Activated T-helper 2 cell treated with anti-CD3 and anti-CD28 coated beads, Interferon-gamma antibody, Interleukin-2, Interleukin-4, amounts not matched to agents 10 μg/mL and 5 μg/mL and 100 μg/mL, durations not matched to agents 14 hours and 24 hours and 36 hours (primary cell): ENCODE measurements around the gene DDAH2. TPM values are rescaled to one million over a fixed set of nuclear protein-coding genes. Genes with fewer than 3 reads are reported as not detected.
A peak's percentile ranks its signal among the peaks of the same experiment; 100 is the strongest.

Source experiments
- DNase-seq: peaks from one replicate; pipeline ENCODE4 v3.0.0; 2021; ENCODE audit warnings: low spot score
- H3K27ac Mint-ChIP-seq: one replicate; pipeline ENCODE4 v1.8.0; 2021; ENCODE audit warnings: mixed read lengths
- H3K27me3 Mint-ChIP-seq: one replicate; pipeline ENCODE4 v1.8.0; 2021; ENCODE audit warnings: low read depth, mixed read lengths
- H3K36me3 Mint-ChIP-seq: one replicate; pipeline ENCODE4 v1.8.0; 2021; ENCODE audit warnings: low read depth, mixed read lengths
- H3K4me1 Mint-ChIP-seq: one replicate; pipeline ENCODE4 v1.8.0; 2021; ENCODE audit warnings: low read depth, mixed read lengths
- H3K4me3 Mint-ChIP-seq: one replicate; pipeline ENCODE4 v1.8.0; 2021; ENCODE audit warnings: low read depth, mild to moderate bottlenecking, moderate library complexity, mixed read lengths
- H3K9me3 Mint-ChIP-seq: one replicate; pipeline ENCODE4 v1.8.0; 2021; ENCODE audit warnings: mixed read lengths
- intact Hi-C: fragments of 100-400 bp; cut with micrococcal nuclease; formaldehyde crosslinking; loops from one replicate; pipeline ENCODE4 v1.15.1; 2023
- total RNA-seq: library from RNA; stranded (reverse); gene quantifications from 2 replicates; pipeline ENCODE4 v1.2.3, GENCODE V29; 2022

Gene DDAH2
- total RNA-seq, 1 donor from 2014 or later = 7.7 TPM

- H3K27me3 Mint-ChIP-seq = no peaks in the 10 kb centered on the region
- H3K9me3 Mint-ChIP-seq = no peaks in the 10 kb centered on the region
- peaks cover 18% of the 10 kb centered on the region for H3K36me3 Mint-ChIP-seq
- intact Hi-C loops = loop anchor here (2.0 kb wide), 1 partner anchor 37 kb away; the partner anchor contains the start of gene GPANK1
- H3K27ac Mint-ChIP-seq = peak overlapping the region; percentile 98
- H3K4me1 Mint-ChIP-seq = peaks cover 28% of the 10 kb centered on the region
- no peak for DNase-seq
- H3K4me3 Mint-ChIP-seq = peak overlapping the region; percentile 99
Measured at GRCh38 chr6:31701666-31702404, 27.3 kb downstream of the DDAH2 start.

- DNase-seq = no peak
- no peak overlapping the region for H3K27ac Mint-ChIP-seq
- H3K36me3 Mint-ChIP-seq = peaks cover 24% of the 10 kb centered on the region
- no peaks in the 10 kb centered on the region for H3K27me3 Mint-ChIP-seq
- no peaks in the 10 kb centered on the region for H3K9me3 Mint-ChIP-seq
- peak overlapping the region; percentile 99 for H3K4me3 Mint-ChIP-seq
- H3K4me1 Mint-ChIP-seq = peaks cover 28% of the 10 kb centered on the region
- intact Hi-C loops = no loop called here
Measured at GRCh38 chr6:31700740-31701401, 28.2 kb downstream of the DDAH2 start.

GRCh38 chr6:31697555-31697954, 31.5 kb downstream of the DDAH2 start:
- DNase-seq = no peak
- Mint-ChIP-seq H3K4me3 (no peak overlapping the region), H3K27me3 (no peaks in the 10 kb centered on the region), H3K36me3 (peaks cover 42% of the 10 kb centered on the region), H3K9me3 (no peaks in the 10 kb centered on the region), H3K4me1 (peaks cover 24% of the 10 kb centered on the region), H3K27ac (peak overlapping the region; percentile 79)
- intact Hi-C loops = no loop called here

GRCh38 chr6:31693535-31693934, 35.6 kb downstream of the DDAH2 start:
- H3K4me3 Mint-ChIP-seq = no peak overlapping the region
- no peaks in the 10 kb centered on the region for H3K9me3 Mint-ChIP-seq
- H3K27ac Mint-ChIP-seq = no peak overlapping the region
- no peaks in the 10 kb centered on the region for H3K27me3 Mint-ChIP-seq
- intact Hi-C loops = no loop called here
- no peak for DNase-seq
- peaks cover 54% of the 10 kb centered on the region for H3K36me3 Mint-ChIP-seq
- H3K4me1 Mint-ChIP-seq = peaks cover 19% of the 10 kb centered on the region

- no peak overlapping the region for H3K27ac Mint-ChIP-seq
- no peak for DNase-seq
- H3K4me3 Mint-ChIP-seq = no peak overlapping the region
- no peaks in the 10 kb centered on the region for H3K9me3 Mint-ChIP-seq
- peaks cover 16% of the 10 kb centered on the region for H3K4me1 Mint-ChIP-seq
- no peaks in the 10 kb centered on the region for H3K27me3 Mint-ChIP-seq
- peaks cover 55% of the 10 kb centered on the region for H3K36me3 Mint-ChIP-seq
- intact Hi-C loops = no loop called here
Measured at GRCh38 chr6:31692886-31693285, 36.2 kb downstream of the DDAH2 start.

GRCh38 chr6:31692353-31692752, 36.7 kb downstream of the DDAH2 start:
- DNase-seq = no peak
- Mint-ChIP-seq H3K9me3 (no peaks in the 10 kb centered on the region), H3K4me1 (peaks cover 11% of the 10 kb centered on the region), H3K27ac (peak overlapping the region; percentile 18), H3K36me3 (peaks cover 55% of the 10 kb centered on the region), H3K4me3 (no peak overlapping the region), H3K27me3 (no peaks in the 10 kb centered on the region)
- intact Hi-C loops = no loop called here

GRCh38 chr6:31691564-31692108, 37.5 kb downstream of the DDAH2 start:
- no peak overlapping the region for H3K4me3 Mint-ChIP-seq
- DNase-seq = no peak
- no peaks in the 10 kb centered on the region for H3K9me3 Mint-ChIP-seq
- H3K27me3 Mint-ChIP-seq = no peaks in the 10 kb centered on the region
- peaks cover 10% of the 10 kb centered on the region for H3K4me1 Mint-ChIP-seq
- H3K36me3 Mint-ChIP-seq = peaks cover 52% of the 10 kb centered on the region
- no peak overlapping the region for H3K27ac Mint-ChIP-seq
- intact Hi-C loops = no loop called here

- Mint-ChIP-seq H3K9me3 (no peaks in the 10 kb centered on the region), H3K4me1 (peaks cover 10% of the 10 kb centered on the region), H3K27me3 (no peaks in the 10 kb centered on the region), H3K36me3 (peaks cover 52% of the 10 kb centered on the region), H3K27ac (no peak overlapping the region), H3K4me3 (no peak overlapping the region)
- intact Hi-C loops = no loop called here
- DNase-seq = no peak
Measured at GRCh38 chr6:31691078-31691463, 38.0 kb downstream of the DDAH2 start.

- no peaks in the 10 kb centered on the region for H3K27me3 Mint-ChIP-seq
- intact Hi-C loops = no loop called here
- no peak overlapping the region for H3K27ac Mint-ChIP-seq
- H3K4me3 Mint-ChIP-seq = no peak overlapping the region
- no peaks in the 10 kb centered on the region for H3K9me3 Mint-ChIP-seq
- DNase-seq = no peak
- peaks cover 57% of the 10 kb centered on the region for H3K36me3 Mint-ChIP-seq
- peaks cover 10% of the 10 kb centered on the region for H3K4me1 Mint-ChIP-seq
Measured at GRCh38 chr6:31690231-31691077, 38.6 kb downstream of the DDAH2 start.

GRCh38 chr6:31689249-31690110, 39.6 kb downstream of the DDAH2 start:
- H3K36me3 Mint-ChIP-seq = peaks cover 50% of the 10 kb centered on the region
- H3K27me3 Mint-ChIP-seq = no peaks in the 10 kb centered on the region
- no peaks in the 10 kb centered on the region for H3K9me3 Mint-ChIP-seq
- H3K4me3 Mint-ChIP-seq = no peak overlapping the region
- DNase-seq = no peak
- intact Hi-C loops = loop anchor here (10.0 kb wide), 1 partner anchor 265 kb away; the partner anchor contains the start of genes NELFE and SKIC2
- no peak overlapping the region for H3K27ac Mint-ChIP-seq
- peaks cover 10% of the 10 kb centered on the region for H3K4me1 Mint-ChIP-seq

GRCh38 chr6:31687860-31688693, 41.0 kb downstream of the DDAH2 start:
- H3K27ac Mint-ChIP-seq = no peak overlapping the region
- peaks cover 10% of the 10 kb centered on the region for H3K4me1 Mint-ChIP-seq
- DNase-seq = no peak
- peaks cover 44% of the 10 kb centered on the region for H3K36me3 Mint-ChIP-seq
- intact Hi-C loops = loop anchor here (10.0 kb wide), 1 partner anchor 267 kb away; the partner anchor contains the start of genes NELFE and SKIC2
- no peak overlapping the region for H3K4me3 Mint-ChIP-seq
- no peaks in the 10 kb centered on the region for H3K9me3 Mint-ChIP-seq
- no peaks in the 10 kb centered on the region for H3K27me3 Mint-ChIP-seq
